Bronchial epithelial cell (primary cell): Measurements from ENCODE around the gene NOL8. TPM values are rescaled to one million over a fixed set of nuclear protein-coding genes. Genes with fewer than 3 reads are reported as not detected.

Source experiments
- DNase-seq: peaks from one replicate; pipeline ENCODE4 v3.0.0-alpha.2; 2010; ENCODE audit warnings: low read depth
- FAIRE-seq: peaks from 2 replicates; lab custom pipeline; 2011; peaks lifted over from hg19 to GRCh38; lab: Jason Lieb, UNC
- H3K27me3 ChIP-seq: 2 replicates; pipeline ENCODE4 v1.5.1; 2011; ENCODE audit warnings: low read length; ENCODE audit not compliant: control insufficient read depth, insufficient read depth
- H3K36me3 ChIP-seq: 2 replicates; pipeline ENCODE4 v1.5.1; 2011; ENCODE audit warnings: low read length; ENCODE audit not compliant: control insufficient read depth, insufficient read depth
- H3K4me3 ChIP-seq: 2 replicates; pipeline ENCODE4 v1.5.1; 2011; ENCODE audit warnings: mild to moderate bottlenecking, low read depth, low read length, control low read depth
- CTCF ChIP-seq: IDR thresholded peaks from 2 replicates; pipeline ENCODE4 v1.5.1; 2011; ENCODE audit warnings: mild to moderate bottlenecking, moderate library complexity, low read length, control low read depth, inconsistent platforms; ENCODE audit not compliant: insufficient read depth, severe bottlenecking
- total RNA-seq: library from RNA; depleted of rRNA; stranded (reverse); fragments of >200 nt; gene quantifications from 2 replicates; pipeline ENCODE4 v1.2.1, GENCODE V29; 2014

The NOL8 gene
- total RNA-seq, 1 donor from 2014 or later, result 19.7 TPM

DNA sequence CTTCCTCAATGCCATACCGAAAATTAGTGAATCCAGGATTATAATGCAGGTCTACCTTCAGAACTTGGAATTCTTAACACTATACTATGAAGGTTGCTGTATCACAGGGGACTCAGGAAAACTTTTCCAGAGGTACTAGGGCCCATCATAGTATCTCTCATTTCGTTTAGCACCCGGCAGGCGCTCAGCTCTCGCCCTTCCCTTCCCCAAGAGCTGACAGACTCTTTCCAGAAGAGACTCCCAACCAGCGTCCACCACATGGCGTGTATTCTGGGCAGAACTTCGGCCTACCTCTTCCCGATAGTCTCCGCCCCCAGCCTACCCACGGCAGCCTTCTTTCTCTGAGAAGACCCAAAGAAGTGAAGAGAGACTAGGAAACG is 271 bp downstream of the NOL8 start:
- H3K36me3 ChIP-seq, result peaks cover 8% of the 10 kb centered on the region
- FAIRE-seq, result no peak
- no peaks in the 10 kb centered on the region for H3K27me3 ChIP-seq
- DNase-seq, result peak; percentile 6
- no peak for TF ChIP-seq CTCF
- H3K4me3 ChIP-seq, result peak overlapping the region; percentile 92

DNA sequence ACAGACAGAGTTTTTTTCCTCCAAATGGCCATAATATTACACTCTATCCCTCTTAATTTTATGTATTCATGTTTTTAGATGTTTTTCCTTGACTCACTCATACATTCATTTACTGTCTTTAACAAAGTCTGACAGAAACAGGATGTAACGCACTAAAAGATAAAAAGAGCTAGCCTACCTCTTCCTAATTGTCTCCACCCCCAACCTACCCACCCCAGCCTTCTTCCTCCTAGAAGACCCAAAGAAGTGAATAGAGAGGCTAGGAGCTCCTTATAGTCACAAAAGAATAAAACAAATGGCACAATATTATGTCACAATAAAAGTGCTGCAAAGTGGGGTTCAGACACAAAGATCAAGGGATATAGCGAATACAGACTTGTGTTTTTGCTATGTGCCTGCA is 719 bp downstream of the NOL8 start:
- no peak for TF ChIP-seq CTCF
- DNase-seq (no peak), FAIRE-seq (no peak)
- no peaks in the 10 kb centered on the region for H3K27me3 ChIP-seq
- H3K36me3 ChIP-seq, result peaks cover 11% of the 10 kb centered on the region
- peak overlapping the region; percentile 92 for H3K4me3 ChIP-seq

GRCh38 chr9:92315456-92315855 is 9.7 kb downstream of the NOL8 start:
- Histone ChIP-seq H3K27me3 (no peaks in the 10 kb centered on the region), H3K4me3 (no peak overlapping the region), H3K36me3 (peaks cover 22% of the 10 kb centered on the region)
- TF ChIP-seq CTCF, result no peak
- DNase-seq (no peak), FAIRE-seq (no peak)

GRCh38 chr9:92313624-92314012 is 11.5 kb downstream of the NOL8 start:
- no peak for TF ChIP-seq CTCF

DNA sequence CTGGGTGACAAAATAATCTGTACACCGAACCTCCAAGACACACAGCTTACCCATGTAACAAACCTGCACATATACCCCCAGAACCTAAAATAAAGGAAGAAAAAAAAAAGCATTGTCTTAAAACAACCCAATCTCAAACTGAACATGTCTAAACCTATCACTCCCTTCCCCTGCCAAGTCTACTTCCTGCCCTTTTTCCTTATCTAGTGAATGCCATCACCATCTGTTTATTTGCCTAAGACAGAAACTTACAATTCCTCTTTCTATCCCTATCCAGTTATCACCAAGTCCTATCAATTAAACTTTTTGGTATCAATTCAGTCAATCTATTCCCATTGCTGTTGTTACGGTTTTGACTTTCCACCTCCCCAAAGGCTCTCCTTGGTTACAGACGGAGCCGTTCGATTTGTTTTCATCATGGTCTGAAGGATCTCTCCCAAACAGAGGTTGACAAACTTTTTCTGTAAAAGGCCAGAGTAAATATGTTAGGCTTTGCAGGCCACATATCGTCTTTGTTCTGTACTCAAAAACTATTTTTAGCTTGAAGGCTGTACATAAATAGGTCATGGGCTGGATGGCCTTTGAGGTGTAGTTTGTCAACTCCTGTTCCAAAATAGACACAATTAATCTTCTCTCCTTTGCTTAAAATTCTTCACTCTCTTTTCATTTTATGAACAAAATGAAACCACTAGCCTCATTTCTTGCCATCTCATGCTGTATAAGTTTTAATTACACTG is 12.1 kb downstream of the NOL8 start:
- Histone ChIP-seq H3K27me3 (no peaks in the 10 kb centered on the region), H3K4me3 (no peak overlapping the region), H3K36me3 (peaks cover 10% of the 10 kb centered on the region)
- TF ChIP-seq CTCF, result no peak
- DNase-seq (peak; percentile 81), FAIRE-seq (no peak)

More at GRCh38 chr9:92313624-92314012, 11.5 kb downstream of the NOL8 start:
- Histone ChIP-seq H3K36me3 (peaks cover 11% of the 10 kb centered on the region), H3K4me3 (no peak overlapping the region), H3K27me3 (no peaks in the 10 kb centered on the region)
- FAIRE-seq, result no peak
- DNase-seq, result no peak

DNA sequence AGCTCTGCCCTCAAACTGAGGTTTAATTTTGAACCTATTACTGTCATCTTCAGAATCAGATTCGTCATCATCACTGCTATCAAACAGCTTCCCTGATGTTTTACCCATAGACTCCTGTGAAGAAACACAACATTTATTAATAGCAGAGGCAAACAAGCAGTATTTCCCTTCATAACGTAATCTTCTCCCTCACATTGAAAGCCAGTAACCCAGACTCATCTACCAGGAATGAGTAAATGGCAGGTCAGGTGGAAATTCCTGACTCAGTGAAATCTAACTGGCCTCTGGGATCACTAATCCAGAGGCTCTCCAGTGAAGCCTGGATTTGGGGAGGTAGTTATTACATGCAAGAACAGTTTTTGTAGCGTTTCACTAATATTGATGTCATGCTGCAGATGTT is 14.6 kb downstream of the NOL8 start:
- H3K4me3 ChIP-seq, result no peak overlapping the region
- no peak for FAIRE-seq
- no peak for TF ChIP-seq CTCF
- H3K27me3 ChIP-seq, result no peaks in the 10 kb centered on the region
- DNase-seq, result no peak
- peaks cover 7% of the 10 kb centered on the region for H3K36me3 ChIP-seq
